AG04449 (cell line): ENCODE results near the gene RACK1.
A peak's percentile ranks its signal among the peaks of the same experiment; 100 is the strongest.
"Not testable (repeated sequence)": the region's sequence is repeated elsewhere in the genome, so short reads cannot be mapped to it uniquely, and the experiment has no call there.

Experiments
- CTCF ChIA-PET: fragments of 350-600 bp; formaldehyde crosslinking; extraction: SDS; loops from one replicate; lab custom pipeline; 2021; ENCODE audit warnings: antibody characterized with exemption; lab: Yijun Ruan, JAX
- POLR2A ChIA-PET: fragments of 400-600, 350-600 bp; formaldehyde crosslinking; extraction: SDS; loops from one replicate; lab custom pipeline; 2020; ENCODE audit warnings: antibody characterized with exemption, inconsistent platforms; lab: Yijun Ruan, JAX
- DNase-seq: peaks from one replicate; pipeline ENCODE4 v3.0.0-alpha.2; 2010; ENCODE audit warnings: low read depth, low spot score
- H3K4me3 ChIP-seq: 2 replicates; pipeline ENCODE4 v1.5.1; 2011; ENCODE audit warnings: low read depth, mild to moderate bottlenecking, control low read depth, low read length
- TF ChIP-seq, protein P1 (sequence below): IDR thresholded peaks from one replicate; pipeline ENCODE4 v1.5.1; 2011; ENCODE audit warnings: mild to moderate bottlenecking, moderate library complexity, low read length, control low read depth, inconsistent platforms; ENCODE audit not compliant: insufficient read depth; ENCODE audit errors: missing control alignments

Gene RACK1

GRCh38 chr5:181212080-181212479 is 31.6 kb downstream of the RACK1 start:
- TF ChIP-seq, protein P1, sequence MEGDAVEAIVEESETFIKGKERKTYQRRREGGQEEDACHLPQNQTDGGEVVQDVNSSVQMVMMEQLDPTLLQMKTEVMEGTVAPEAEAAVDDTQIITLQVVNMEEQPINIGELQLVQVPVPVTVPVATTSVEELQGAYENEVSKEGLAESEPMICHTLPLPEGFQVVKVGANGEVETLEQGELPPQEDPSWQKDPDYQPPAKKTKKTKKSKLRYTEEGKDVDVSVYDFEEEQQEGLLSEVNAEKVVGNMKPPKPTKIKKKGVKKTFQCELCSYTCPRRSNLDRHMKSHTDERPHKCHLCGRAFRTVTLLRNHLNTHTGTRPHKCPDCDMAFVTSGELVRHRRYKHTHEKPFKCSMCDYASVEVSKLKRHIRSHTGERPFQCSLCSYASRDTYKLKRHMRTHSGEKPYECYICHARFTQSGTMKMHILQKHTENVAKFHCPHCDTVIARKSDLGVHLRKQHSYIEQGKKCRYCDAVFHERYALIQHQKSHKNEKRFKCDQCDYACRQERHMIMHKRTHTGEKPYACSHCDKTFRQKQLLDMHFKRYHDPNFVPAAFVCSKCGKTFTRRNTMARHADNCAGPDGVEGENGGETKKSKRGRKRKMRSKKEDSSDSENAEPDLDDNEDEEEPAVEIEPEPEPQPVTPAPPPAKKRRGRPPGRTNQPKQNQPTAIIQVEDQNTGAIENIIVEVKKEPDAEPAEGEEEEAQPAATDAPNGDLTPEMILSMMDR, result no peak
- H3K4me3 ChIP-seq, result no peak overlapping the region
- POLR2A ChIA-PET, result no interaction called here
- CTCF ChIA-PET, result no interaction called here
- DNase-seq, result no peak

DNA sequence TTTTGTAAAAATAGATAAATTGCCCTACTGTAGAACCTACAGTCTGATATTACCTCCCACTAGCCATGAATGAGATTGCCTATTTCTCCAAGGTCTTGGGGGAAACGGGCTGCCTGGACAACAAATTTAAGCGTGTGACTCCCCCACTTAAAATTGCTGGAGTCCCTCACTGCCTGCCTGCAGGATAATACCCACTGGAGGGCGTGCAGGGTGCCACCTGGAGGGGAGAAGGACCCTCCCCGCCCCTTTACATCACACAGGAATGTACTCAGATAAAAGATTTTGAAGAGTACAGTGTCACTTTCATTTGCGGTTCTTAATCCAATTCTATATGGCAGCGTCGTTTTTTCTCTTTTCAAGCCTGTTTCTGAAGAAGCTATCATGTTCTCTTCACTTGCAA is 32.5 kb downstream of the RACK1 start:
- DNase-seq, result no peak
- ChIA-PET POLR2A (no interaction called here), CTCF (no interaction called here)
- TF ChIP-seq, protein P1, result no peak
- H3K4me3 ChIP-seq, result no peak overlapping the region

GRCh38 chr5:181210698-181211097 is 33.0 kb downstream of the RACK1 start:
- H3K4me3 ChIP-seq, POLR2A ChIA-PET, CTCF ChIA-PET, DNase-seq: not testable (repeated sequence)

- DNase-seq, POLR2A ChIA-PET, H3K4me3 ChIP-seq, CTCF ChIA-PET: not testable (repeated sequence)
Measured at GRCh38 chr5:181210148-181210547, 33.6 kb downstream of the RACK1 start.

DNA sequence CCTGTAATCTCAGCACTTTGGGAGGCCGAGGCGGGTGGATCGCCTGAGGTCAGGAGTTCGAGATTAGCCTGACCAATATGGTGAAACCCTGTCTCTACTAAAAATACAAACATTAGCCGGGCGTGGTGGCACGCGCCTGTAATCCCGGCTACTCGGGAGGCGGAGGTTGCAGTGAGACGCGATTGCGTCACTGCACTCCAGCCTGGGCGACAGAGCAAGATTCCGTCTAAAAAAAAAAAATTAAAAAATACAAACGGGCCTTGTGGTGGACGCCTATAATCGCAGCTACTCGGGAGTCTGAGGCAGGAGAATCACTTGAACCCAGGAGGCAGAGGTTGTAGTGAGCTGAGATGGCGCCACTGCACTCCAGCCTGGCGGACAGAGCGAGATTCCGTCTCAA is 34.7 kb downstream of the RACK1 start:
- DNase-seq, POLR2A ChIA-PET, CTCF ChIA-PET, H3K4me3 ChIP-seq: not testable (repeated sequence)

DNA sequence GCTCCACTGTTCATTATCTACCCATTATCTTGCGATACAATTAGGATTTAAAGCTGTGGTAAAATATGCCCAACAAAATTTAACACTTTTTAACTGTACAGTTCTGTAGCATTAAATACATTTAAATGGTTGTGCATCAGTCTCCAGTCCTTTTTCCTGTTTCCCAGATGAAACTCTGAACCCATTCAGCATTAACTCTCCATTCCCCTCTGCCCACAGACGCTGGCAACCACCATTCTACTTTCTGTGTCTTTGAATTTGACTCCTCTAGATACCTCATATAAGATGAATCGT is 35.8 kb downstream of the RACK1 start:
- TF ChIP-seq, protein P1, result no peak
- no peak overlapping the region for H3K4me3 ChIP-seq
- no peak for DNase-seq
- POLR2A ChIA-PET, result interaction anchor here (0.9 to 2.7 kb wide), 6 partner anchors 14 to 53 kb away, joined by 3 to 26 read pairs (median 12); partner anchors contain the start of gene TRIM52
- CTCF ChIA-PET, result interaction anchor here (1.2 to 4.4 kb wide), 5 partner anchors 10 to 25 kb away, joined by 3 to 29 read pairs (median 8); no protein-coding TSS in a partner anchor

DNA sequence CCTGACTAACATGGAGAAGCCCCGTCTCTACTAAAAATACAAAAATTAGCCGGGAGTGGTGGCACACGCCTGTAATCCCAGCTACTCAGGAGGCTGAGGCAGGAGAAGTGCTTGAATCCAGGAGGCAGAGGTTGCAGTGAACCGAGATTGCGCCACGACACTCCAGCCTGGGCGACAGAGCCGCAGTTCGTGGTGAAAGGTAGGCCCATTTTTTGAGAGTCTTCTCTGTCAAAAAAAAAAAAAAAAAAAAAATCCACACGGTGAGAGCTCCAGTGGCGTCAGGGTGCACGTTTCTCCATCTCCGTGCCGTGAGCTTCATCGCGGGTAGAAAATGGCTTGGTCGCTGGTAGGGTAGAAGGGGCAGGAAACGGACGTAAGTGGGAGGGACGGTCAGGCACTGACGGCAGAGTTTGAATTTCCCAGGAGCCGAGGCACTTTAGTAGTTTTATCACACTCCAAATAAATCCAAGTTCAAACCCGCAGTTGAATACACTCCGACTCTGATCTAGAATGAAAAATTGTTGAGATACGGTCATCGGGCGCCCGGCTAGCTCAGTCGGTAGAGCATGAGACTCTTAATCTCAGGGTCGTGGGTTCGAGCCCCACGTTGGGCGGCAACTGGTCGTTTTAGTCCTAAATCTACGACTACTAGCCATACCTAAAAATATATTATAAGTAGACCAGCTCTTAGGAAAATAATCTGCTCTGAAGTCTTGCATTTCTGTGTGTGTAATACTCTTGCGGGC is 36.3 kb downstream of the RACK1 start:
- POLR2A ChIA-PET, result interaction anchor here (0.9 to 2.7 kb wide), 8 partner anchors 15 to 54 kb away, joined by 3 to 26 read pairs (median 8); partner anchors contain the start of genes RACK1, TRIM41 and TRIM52
- CTCF ChIA-PET, result interaction anchor here (1.0 to 4.4 kb wide), 8 partner anchors 10 to 25 kb away, joined by 3 to 29 read pairs (median 8); partner anchors contain the start of gene TRIM41

More for the DNA sequence above, 36.3 kb downstream of the RACK1 start:
- peak overlapping the region; percentile 57 for H3K4me3 ChIP-seq
- DNase-seq, result peak; percentile 71
- TF ChIP-seq, protein P1, result no peak
